HG03520 (cell line): ENCODE results near the gene BEX4.
A peak's percentile ranks its signal among the peaks of the same experiment; 100 is the strongest.

ENCODE experiments used
- ATAC-seq: cut with Tn5 transposase; IDR thresholded peaks from one replicate; pipeline ENCODE4 v1.9.1; 2021; ENCODE audit warnings: mild to moderate bottlenecking, moderate library complexity; ENCODE audit not compliant: unreplicated experiment

Gene BEX4

GRCh38 chrX:103236296-103236695 is 21.4 kb downstream of the BEX4 start:
- ATAC-seq, result no peak

GRCh38 chrX:103240155-103240554 is 25.2 kb downstream of the BEX4 start:
- no peak for ATAC-seq

GRCh38 chrX:103248553-103248952 is 33.6 kb downstream of the BEX4 start:
- no peak for ATAC-seq

GRCh38 chrX:103249805-103250204 is 34.9 kb downstream of the BEX4 start:
- ATAC-seq, result no peak

- ATAC-seq, result no peak
Measured at GRCh38 chrX:103250977-103251376, 36.1 kb downstream of the BEX4 start.

GRCh38 chrX:103253608-103254007 is 38.7 kb downstream of the BEX4 start:
- ATAC-seq, result no peak

- peak; percentile 46 for ATAC-seq
Measured at GRCh38 chrX:103254171-103254824, 39.4 kb downstream of the BEX4 start.

- peak; percentile 94 for ATAC-seq
Measured at GRCh38 chrX:103254921-103255493, 40.1 kb downstream of the BEX4 start, which contains the start of gene TCEAL8. TCEAL8 (minus strand) TSS chrX:103255155; CDS start chrX:103253979, 1,176 bp downstream.

- ATAC-seq, result no peak
Measured at GRCh38 chrX:103256651-103257050, 41.7 kb downstream of the BEX4 start.

- ATAC-seq, result no peak
Measured at GRCh38 chrX:103258275-103258674, 43.4 kb downstream of the BEX4 start.
